ENCODE measurements around the gene NKX6-1.

NKX6-1 gene

DNA sequence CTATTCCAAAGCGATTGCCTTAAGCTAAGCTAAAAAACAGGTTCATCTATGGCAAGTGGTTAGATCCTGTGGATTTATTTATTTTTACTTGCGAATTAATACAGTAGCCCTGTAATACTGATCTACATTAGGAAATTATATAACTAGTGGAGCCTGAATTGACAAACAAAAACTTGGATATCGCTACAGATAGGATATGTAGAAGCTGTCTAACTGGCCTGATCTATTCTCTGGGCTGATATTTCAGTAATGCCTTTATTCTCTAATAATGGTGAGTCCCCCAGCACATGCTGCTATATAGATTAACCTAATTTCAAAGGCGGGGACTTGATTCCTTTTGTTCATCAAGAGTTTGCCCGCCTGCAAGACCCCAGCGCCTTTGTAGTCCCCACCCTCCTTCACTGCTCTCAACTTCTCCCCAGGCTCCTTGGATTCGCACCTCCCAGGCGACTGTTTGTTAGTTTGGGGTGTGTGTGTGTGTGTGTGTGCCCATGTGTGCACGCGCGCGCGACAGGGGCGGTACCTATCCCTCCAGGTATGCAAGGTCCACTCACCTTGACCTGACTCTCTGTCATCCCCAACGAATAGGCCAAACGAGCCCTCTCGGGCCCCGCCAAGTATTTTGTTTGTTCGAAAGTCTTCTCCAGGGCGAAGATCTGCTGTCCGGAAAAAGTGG, 3.8 kb downstream of the NKX6-1 start:
- TF ChIP-seq GATA3 (IDR thresholded peaks at IDR 0.05; ENCODE audit: low read depth, low read length), result no peak
- TF ChIP-seq GATA2 (IDR thresholded peaks at IDR 0.05; ENCODE audit: low read depth, low read length), result no peak

DNA sequence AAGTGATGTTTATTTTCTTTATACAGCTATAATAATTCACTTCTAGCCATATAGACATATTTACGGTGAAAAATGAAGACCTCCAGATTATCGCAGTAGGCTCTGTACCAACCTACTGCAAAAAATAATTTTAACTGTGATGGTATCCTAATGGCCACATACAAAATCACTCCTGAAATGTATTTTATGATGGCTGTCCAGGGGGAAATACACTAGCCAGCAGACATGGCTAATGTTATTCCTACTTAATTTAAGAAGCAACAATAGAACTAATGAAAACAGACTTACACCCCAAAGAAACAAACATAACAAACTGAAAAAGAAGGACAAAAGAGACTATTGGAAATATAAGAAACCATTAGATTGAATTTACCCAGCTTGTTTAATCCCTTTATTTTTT, 4.6 kb downstream of the NKX6-1 start:
- TF ChIP-seq GATA2 (IDR thresholded peaks at IDR 0.05; ENCODE audit: low read depth, low read length), result no peak

DNA sequence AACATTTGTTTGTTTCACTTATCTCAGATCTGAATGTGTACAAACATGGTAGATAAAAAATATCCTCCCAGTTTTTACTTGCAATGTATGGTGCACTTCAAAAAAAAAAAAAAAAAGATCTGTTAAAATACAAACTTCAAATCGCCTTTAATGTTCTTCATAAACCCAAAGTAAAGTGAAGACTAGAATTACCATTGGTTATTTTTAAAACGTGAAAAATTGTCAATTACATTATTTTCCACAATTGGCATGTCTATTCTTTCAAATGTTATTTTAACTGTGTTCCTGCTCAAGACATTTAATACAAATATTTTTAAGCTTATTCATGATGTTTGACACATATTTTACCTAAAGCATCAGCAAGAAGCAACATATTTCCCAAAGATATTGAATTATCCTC, 5.0 kb downstream of the NKX6-1 start:
- TF ChIP-seq GATA3 (IDR thresholded peaks at IDR 0.05; ENCODE audit: low read depth, low read length) (no peak), GATA2 (IDR thresholded peaks at IDR 0.05; ENCODE audit: low read depth, low read length) (no peak)

DNA sequence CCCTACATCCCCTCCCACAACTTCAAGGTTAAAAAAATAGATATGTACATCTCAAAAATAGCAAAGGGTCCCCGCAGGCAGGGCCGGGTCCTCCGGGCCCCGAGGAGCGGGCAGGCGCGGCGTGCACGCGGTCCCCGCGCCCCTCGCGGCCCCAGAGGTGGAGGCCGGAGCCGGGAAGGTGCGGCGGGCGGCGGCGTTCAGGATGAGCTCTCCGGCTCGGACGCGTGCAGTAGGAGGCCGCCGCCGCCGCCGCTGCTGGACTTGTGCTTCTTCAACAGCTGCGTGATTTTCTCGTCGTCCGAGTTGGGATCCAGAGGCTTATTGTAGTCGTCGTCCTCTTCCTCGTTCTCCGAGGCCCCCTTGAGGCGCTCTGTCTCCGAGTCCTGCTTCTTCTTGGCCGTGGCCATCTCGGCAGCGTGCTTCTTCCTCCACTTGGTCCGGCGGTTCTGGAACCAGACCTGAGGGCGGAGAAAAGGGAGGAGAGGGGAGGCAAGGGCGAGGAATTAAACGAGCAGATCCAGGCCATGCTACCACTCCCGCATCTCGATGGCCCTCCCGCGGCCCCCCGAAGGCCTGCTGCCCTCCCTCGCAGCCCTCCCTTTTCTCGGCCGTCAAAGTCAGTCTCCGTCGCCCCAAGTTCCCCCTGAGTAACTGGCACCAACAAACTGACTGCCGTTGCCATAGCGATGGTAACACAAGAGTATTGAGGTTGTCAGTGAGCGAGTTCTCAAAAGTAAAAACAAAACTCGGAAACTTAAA, 5.8 kb downstream of the NKX6-1 start:
- TF ChIP-seq GATA2 (IDR thresholded peaks at IDR 0.05; ENCODE audit: low read depth, low read length) (no peak), GATA3 (IDR thresholded peaks at IDR 0.05; ENCODE audit: low read depth, low read length) (no peak)

DNA sequence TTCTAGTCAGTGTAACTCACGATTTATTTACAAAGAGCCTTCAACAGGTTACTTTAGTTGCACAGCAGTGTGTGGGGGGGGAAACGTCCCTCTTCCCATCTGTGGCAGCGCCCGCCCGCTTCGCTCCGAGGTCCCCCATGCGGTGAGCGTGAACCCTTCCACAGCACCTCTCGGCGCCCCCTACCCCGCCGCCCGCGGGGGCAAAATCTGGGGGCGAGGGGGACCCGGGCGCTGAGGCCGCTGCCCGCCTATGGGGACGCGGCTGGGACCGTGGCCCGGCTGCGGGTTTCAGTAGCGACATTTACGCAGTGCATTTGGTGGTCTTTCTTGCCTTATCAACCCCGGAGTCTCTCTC, 6.4 kb downstream of the NKX6-1 start:
- TF ChIP-seq GATA3 (IDR thresholded peaks at IDR 0.05; ENCODE audit: low read depth, low read length), result no peak
- TF ChIP-seq GATA2 (IDR thresholded peaks at IDR 0.05; ENCODE audit: low read depth, low read length), result no peak

DNA sequence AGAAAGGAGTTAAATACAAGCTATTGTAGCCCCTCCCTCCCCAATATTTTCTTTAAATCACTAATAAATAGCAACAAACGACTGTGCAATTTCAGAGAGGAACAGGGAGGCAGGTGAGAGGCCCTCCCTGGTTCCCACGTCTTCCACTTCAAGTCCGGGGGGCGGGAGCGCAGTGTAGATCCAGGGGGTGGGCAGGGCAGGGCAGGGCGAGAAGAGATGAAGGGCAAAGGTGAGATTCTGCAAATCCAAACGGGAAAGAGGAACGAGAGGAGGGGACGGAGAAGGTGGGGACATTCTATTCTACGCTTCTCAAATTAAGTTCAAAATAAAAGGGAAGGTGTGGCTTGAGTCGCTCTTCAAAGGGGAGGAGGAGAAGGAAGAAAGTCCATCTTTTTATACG, 6.8 kb downstream of the NKX6-1 start:
- no peak for TF ChIP-seq GATA3 (IDR thresholded peaks at IDR 0.05; ENCODE audit: low read depth, low read length)
- TF ChIP-seq GATA2 (IDR thresholded peaks at IDR 0.05; ENCODE audit: low read depth, low read length), result no peak

DNA sequence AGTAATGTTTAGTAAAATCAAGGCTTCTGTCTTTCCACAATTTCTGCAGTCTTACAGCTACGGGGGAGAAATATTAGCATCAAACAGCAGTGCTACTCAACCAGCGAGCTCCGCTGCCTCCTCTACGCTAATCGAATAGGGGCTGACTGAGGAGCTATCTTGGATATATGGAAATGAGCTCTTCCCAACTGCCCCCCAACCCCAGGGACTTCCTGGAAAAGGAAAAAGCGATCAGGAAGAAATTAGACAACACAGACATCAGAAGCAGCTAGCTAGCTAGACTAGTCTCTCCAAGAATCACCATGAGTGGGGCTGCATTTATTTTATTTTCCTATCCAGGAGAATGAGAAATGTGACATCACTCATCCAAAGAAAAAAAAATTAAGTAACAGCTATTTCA, 7.6 kb downstream of the NKX6-1 start:
- TF ChIP-seq GATA3 (IDR thresholded peaks at IDR 0.05; ENCODE audit: low read depth, low read length) (no peak), GATA2 (IDR thresholded peaks at IDR 0.05; ENCODE audit: low read depth, low read length) (no peak)

DNA sequence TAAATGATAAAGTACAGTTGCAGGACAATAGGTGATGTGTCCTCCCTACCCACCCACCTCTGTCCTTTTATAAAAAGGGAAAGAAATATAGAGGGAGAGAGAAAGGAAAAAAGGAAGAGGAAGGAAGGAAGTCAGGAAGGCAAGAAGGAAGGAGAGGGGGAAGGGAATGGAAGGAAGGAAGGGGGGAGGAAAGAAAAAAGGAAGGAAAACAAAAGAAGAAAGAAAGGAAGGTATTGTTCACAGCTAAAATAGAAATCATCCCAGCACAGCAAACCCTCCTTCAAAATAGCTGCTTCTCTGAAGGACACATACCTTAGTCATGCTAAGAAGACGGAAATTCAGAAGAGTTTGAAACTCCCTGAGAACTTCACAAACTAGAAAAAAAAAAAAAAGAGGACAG, 8.4 kb downstream of the NKX6-1 start:
- TF ChIP-seq GATA3 (IDR thresholded peaks at IDR 0.05; ENCODE audit: low read depth, low read length) (no peak), GATA2 (IDR thresholded peaks at IDR 0.05; ENCODE audit: low read depth, low read length) (no peak)

DNA sequence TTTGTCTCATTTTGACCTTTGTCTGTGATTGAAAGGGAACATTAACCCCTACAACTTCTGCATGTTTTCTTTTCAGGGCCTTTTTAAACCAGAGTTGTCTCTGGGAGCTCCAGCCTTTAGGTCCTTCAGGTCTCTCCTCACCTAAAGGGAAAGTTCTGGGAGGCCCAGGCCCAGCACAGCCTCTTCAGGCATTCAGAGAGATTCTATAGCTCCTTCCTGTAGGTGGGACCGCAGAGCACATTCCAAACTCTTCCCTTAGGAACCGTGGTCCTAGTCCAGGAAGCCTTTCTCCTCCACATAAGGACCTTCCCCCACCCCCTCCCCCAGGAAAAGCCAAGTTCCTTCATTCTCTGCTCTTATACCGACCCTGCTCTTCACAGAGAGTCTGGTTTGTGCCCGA, 14.9 kb downstream of the NKX6-1 start:
- no peak for TF ChIP-seq GATA2 (IDR thresholded peaks at IDR 0.05; ENCODE audit: low read depth, low read length)
- no peak for TF ChIP-seq GATA3 (IDR thresholded peaks at IDR 0.05; ENCODE audit: low read depth, low read length)

DNA sequence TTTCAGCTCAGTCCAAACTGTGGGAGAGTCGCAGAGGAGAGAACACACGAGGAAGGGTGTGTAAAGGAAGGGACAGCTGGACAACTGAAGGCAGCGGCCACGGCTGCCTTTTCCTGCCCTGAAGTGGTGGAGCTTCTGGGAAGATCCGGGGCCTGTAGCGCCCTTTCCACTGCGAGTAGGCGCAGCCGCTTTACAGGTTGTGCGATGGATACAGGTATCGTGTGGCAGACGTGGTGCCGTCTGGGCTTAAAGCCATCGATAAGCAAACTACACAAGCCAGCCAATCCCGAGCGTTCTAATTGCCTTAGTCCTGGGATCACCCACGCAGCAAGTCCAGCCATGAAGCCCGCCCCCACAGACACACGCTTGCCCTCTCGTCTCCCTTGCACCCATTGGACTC, 15.4 kb downstream of the NKX6-1 start:
- TF ChIP-seq GATA2 (IDR thresholded peaks at IDR 0.05; ENCODE audit: low read depth, low read length), result no peak
- no peak for TF ChIP-seq GATA3 (IDR thresholded peaks at IDR 0.05; ENCODE audit: low read depth, low read length)

DNA sequence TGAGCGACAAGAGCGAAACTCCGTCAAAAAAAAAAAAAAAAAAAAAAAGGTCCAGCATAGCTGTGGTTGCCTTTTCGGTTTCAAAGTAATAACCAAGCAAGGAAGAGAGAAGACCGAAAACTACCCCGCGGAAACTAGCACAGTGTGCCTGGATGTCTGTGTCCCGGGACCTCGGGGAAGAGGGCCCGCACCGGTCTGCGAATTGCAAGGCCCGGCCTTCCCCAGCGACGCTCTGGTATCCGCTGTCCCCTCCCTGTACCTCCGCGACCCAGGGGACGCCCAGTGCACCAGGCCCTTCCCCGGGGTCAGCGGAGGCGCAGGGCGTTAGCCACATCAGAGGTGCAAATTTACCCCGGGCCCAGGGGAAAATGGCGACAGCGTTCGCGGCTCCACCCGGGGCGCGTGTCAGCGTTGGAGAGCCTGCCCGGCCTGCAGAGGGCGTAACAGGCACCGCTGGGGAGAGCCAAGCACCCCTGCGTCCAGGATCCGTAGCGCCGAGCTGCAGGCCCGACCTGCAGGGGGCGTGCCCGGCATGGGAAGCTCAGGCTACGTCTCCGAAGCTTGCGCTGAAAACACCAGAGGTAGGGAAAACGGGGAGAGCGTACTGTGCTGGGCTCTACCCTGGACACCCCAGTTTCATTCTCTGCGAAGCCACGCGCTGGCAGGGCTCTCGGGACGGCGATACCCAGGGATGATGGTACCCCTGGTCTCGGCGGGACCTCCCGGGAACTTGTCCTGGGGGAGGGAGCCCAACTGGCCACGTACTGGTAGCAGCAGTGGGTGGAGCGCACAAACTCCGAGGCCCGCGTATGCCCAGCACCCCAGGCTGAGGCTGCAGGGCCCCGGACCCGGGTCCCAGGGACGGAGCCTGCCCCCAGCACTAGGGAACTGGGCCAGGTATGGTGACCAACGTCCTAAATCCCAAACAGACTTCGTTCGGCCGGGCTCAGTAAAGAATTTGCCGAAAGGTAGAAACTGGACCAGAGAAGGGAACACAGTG, 16.2 kb downstream of the NKX6-1 start:
- no peak for TF ChIP-seq GATA3 (IDR thresholded peaks at IDR 0.05; ENCODE audit: low read depth, low read length)
- TF ChIP-seq GATA2 (IDR thresholded peaks at IDR 0.05; ENCODE audit: low read depth, low read length), result no peak

DNA sequence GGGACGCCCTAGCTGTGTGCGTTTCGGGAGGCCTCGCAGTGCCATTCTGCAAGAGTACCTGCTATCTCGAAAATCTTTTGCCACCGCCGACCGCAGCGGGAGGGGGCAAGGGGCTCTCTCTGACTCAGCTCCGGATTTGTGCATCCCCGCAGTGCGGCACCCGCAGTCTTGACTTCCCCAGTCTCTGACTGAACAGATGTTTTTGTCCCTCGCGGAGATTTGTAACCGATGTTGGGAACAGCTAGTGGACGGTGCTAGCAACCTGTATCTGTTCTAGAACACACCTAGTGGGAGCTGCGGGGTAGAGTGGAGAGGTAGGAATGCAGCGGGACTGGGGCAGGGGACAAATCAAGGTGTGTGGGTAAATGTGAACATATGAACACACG, 17.2 kb downstream of the NKX6-1 start:
- no peak for TF ChIP-seq GATA3 (IDR thresholded peaks at IDR 0.05; ENCODE audit: low read depth, low read length)
- TF ChIP-seq GATA2 (IDR thresholded peaks at IDR 0.05; ENCODE audit: low read depth, low read length), result no peak

DNA sequence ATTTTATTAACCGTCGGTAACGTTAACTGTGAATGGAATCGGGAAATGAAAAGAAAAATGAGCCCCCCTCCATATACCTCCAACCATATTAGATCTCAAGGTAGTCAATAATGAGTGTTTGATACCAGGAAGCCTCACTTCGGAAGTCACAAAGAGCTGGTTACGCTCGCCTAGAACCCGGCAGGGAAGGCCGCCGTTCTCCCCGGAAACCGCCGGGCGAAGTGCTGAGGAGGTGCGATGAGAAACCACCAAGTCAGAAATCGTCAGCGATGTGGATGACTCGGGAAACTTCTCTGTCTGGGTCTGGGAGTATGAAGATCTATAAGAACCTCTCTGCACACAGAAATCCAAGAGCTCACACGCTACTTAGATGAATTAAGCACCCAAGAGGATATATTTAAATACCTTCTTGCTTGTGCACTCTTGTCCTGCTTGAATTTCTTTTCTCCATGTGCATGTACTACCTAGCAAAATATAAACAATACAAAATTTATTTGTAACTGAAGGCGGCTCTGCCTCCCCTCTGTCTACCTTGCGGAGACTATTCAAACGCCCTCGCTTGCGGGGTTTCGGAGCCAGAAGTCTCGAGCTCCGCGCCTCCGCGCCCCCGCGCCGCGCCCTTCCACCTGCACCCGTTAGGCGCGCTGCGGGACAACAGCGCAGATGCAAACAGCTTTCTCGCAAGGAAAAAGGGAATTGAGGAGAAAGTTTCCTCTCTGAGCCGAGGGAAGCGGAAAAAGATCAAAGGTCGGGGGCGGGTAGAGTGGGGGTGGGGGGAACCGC, 17.8 kb downstream of the NKX6-1 start:
- no peak for TF ChIP-seq GATA2 (IDR thresholded peaks at IDR 0.05; ENCODE audit: low read depth, low read length)
- no peak for TF ChIP-seq GATA3 (IDR thresholded peaks at IDR 0.05; ENCODE audit: low read depth, low read length)

DNA sequence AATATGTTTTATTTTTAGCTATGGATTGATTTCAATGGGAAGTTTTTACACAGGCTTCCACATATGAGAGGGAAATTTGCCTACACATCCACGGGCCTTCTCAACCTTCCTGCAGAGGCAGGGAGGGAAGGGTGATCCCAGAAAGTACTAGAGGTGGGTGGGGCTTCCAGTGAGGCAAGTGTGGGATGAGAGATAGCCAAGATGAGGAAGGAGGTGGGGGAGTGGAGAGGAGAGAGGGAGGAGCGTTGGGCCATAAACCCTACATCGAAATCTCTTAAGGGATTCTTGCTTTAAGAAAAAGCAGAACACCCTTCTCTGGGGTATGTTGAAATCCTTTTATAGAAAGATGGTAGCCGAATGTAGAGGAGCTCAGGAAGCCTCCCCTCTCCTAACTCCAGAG, 19.0 kb downstream of the NKX6-1 start:
- TF ChIP-seq GATA2 (IDR thresholded peaks at IDR 0.05; ENCODE audit: low read depth, low read length) (no peak), GATA3 (IDR thresholded peaks at IDR 0.05; ENCODE audit: low read depth, low read length) (no peak)
